ENCODE data around the gene C2orf72. TPM values are rescaled to one million over a fixed set of nuclear protein-coding genes. Genes with fewer than 3 reads are reported as not detected.
"Not testable (repeated sequence)": the region's sequence is repeated elsewhere in the genome, so short reads cannot be mapped to it uniquely, and the experiment has no call there.

C2orf72 gene
- total and polyA plus RNA-seq, 2 experiments from 2014 or later = 86.9 to 112 TPM

DNA sequence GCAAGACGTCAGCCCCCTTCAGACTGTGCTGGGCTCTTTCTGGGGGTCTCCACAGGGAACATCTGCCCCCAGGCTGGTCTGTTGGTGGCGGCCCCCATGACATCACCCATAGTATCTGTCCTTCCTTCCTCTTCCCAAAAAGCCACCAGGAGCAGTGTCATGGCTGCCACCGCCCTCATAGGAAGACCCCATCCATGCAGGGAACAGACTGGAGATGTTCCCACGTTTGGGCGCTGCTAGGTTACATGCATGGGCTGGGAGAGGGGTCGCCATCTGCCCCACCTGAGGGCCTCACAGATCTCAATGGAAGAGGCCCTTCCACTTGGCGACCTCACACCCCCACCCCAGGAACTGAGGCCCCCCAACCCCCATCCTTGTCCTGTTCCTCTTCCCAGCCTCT, 36.3 kb upstream of the C2orf72 start:
- no peaks in the 10 kb centered on the region for H3K79me2 ChIP-seq
- H2AFZ ChIP-seq = no peak overlapping the region
- no peak overlapping the region for H3K4me2 ChIP-seq
- H3K27me3 ChIP-seq = no peaks in the 10 kb centered on the region
- H3K9me2 ChIP-seq (replicated peaks; ENCODE audit: insufficient read depth) = no peaks in the 10 kb centered on the region
- DNase-seq (ENCODE audit: low spot score) = no peak
- H3K4me1 ChIP-seq (ENCODE audit: insufficient read depth) = no peaks in the 10 kb centered on the region
- no peaks in the 10 kb centered on the region for H4K20me1 ChIP-seq (ENCODE audit: insufficient read depth, poor library complexity, severe bottlenecking)
- TF ChIP-seq, protein P1, sequence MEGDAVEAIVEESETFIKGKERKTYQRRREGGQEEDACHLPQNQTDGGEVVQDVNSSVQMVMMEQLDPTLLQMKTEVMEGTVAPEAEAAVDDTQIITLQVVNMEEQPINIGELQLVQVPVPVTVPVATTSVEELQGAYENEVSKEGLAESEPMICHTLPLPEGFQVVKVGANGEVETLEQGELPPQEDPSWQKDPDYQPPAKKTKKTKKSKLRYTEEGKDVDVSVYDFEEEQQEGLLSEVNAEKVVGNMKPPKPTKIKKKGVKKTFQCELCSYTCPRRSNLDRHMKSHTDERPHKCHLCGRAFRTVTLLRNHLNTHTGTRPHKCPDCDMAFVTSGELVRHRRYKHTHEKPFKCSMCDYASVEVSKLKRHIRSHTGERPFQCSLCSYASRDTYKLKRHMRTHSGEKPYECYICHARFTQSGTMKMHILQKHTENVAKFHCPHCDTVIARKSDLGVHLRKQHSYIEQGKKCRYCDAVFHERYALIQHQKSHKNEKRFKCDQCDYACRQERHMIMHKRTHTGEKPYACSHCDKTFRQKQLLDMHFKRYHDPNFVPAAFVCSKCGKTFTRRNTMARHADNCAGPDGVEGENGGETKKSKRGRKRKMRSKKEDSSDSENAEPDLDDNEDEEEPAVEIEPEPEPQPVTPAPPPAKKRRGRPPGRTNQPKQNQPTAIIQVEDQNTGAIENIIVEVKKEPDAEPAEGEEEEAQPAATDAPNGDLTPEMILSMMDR (IDR thresholded peaks at IDR 0.05; ENCODE audit: poor library complexity) = no peak
- TF ChIP-seq EZH2phosphoT487 (IDR thresholded peaks at IDR 0.05; ENCODE audit: low read depth, severe bottlenecking, unreplicated experiment) (no peak), EZH2 (IDR thresholded peaks at IDR 0.05; ENCODE audit: borderline replicate concordance) (no peak)
- no peak overlapping the region for H3K4me3 ChIP-seq
- H3K36me3 ChIP-seq (replicated peaks; ENCODE audit: insufficient read depth, low read depth) = no peaks in the 10 kb centered on the region
- H3K9me3 ChIP-seq (ENCODE audit: low read depth) = no peaks in the 10 kb centered on the region
- WGBS (ENCODE audit: low lambda C conversion rate, missing lambda C conversion rate) = 77% methylated on average over 5 of the region's 7 CpGs
- H3K27ac ChIP-seq = no peak overlapping the region

DNA sequence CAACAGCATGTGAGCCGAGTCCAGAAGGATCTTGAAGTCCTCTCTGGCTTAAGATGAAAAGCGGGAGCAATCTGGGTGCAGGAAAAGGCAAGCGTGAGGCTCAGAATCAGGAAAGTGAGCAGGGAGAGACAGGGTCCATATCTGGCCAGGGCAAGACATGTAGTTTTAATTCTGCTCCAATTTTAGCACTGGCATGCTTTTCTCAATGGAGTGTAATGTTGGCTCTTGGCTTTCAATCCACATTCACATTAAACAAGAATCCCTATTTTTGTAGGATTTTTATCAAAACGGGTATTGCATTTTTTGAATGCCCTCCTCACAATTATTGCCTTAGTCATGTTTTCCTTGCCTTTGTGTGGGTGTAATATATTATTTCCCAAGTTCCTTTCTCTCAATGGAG, 35.4 kb upstream of the C2orf72 start:
- TF ChIP-seq EZH2 (IDR thresholded peaks at IDR 0.05; ENCODE audit: borderline replicate concordance) (no peak), EZH2phosphoT487 (IDR thresholded peaks at IDR 0.05; ENCODE audit: low read depth, severe bottlenecking, unreplicated experiment) (no peak)
- TF ChIP-seq, protein P1 (IDR thresholded peaks at IDR 0.05; ENCODE audit: poor library complexity) = no peak
- Histone ChIP-seq H3K79me2 (no peaks in the 10 kb centered on the region), H2AFZ (no peak overlapping the region), H3K36me3 (replicated peaks; ENCODE audit: insufficient read depth, low read depth) (no peaks in the 10 kb centered on the region), H4K20me1 (ENCODE audit: insufficient read depth, poor library complexity, severe bottlenecking) (no peaks in the 10 kb centered on the region), H3K4me1 (ENCODE audit: insufficient read depth) (no peaks in the 10 kb centered on the region), H3K9me3 (ENCODE audit: low read depth) (no peaks in the 10 kb centered on the region), H3K9me2 (replicated peaks; ENCODE audit: insufficient read depth) (no peaks in the 10 kb centered on the region), H3K27ac (no peak overlapping the region), H3K4me2 (no peak overlapping the region), H3K27me3 (no peaks in the 10 kb centered on the region), H3K4me3 (no peak overlapping the region)
- DNase-seq (ENCODE audit: low spot score) = no peak
- WGBS (ENCODE audit: low lambda C conversion rate, missing lambda C conversion rate) = 60% methylated on average over 4 of the region's 4 CpGs

DNA sequence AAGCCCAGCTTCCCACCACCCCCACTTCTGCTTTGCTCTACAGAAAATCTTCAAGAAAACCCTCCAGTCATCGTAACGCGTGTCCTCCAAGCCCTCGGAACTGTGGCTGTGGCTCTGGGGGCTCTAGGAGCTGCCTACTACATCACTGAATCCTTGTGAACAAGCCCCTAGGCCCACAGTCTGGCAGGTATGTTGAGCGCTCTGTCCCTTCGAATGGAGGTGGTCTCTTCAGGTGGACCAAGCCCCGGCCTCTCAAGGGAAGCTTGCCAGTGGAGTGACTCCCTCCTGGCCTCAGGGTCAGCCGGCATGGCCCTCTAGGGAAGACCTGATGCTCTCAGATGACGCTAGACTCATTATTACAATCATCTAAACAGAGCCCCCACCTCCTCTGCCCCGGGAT, 34.7 kb upstream of the C2orf72 start:
- H3K27me3 ChIP-seq = no peaks in the 10 kb centered on the region
- H3K9me3 ChIP-seq (ENCODE audit: low read depth) = no peaks in the 10 kb centered on the region
- WGBS (ENCODE audit: low lambda C conversion rate, missing lambda C conversion rate) = 90% methylated on average over 10 of the region's 10 CpGs
- H2AFZ ChIP-seq = no peak overlapping the region
- no peaks in the 10 kb centered on the region for H4K20me1 ChIP-seq (ENCODE audit: insufficient read depth, poor library complexity, severe bottlenecking)
- no peaks in the 10 kb centered on the region for H3K79me2 ChIP-seq
- H3K4me1 ChIP-seq (ENCODE audit: insufficient read depth) = no peaks in the 10 kb centered on the region
- H3K9me2 ChIP-seq (replicated peaks; ENCODE audit: insufficient read depth) = no peaks in the 10 kb centered on the region
- TF ChIP-seq EZH2phosphoT487 (IDR thresholded peaks at IDR 0.05; ENCODE audit: low read depth, severe bottlenecking, unreplicated experiment) (no peak), EZH2 (IDR thresholded peaks at IDR 0.05; ENCODE audit: borderline replicate concordance) (no peak)
- TF ChIP-seq, protein P1 (IDR thresholded peaks at IDR 0.05; ENCODE audit: poor library complexity) = no peak
- DNase-seq (ENCODE audit: low spot score) = no peak
- no peak overlapping the region for H3K27ac ChIP-seq
- H3K4me3 ChIP-seq = no peak overlapping the region
- no peak overlapping the region for H3K4me2 ChIP-seq
- no peaks in the 10 kb centered on the region for H3K36me3 ChIP-seq (replicated peaks; ENCODE audit: insufficient read depth, low read depth)

DNA sequence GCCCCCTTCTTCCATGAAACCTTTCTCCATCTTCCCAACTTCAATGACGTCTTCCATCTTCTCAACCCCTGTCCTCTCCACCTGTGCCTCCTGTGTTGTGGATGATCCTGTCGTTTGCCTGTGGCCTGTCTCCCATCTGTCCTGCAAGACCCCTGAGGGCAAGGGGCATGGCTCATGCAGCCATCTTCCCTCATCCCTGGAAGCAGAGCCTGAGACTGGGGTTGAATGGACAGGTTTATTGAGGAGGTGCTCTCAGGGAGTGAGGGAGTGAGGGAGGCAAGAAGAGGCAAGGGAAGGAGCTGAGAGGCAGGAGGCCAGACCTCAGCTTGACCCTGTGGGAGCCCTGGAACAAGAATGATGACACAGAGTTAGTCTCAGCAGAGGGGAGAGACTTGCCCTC, 34.1 kb upstream of the C2orf72 start:
- H3K4me2 ChIP-seq = no peak overlapping the region
- no peaks in the 10 kb centered on the region for H3K4me1 ChIP-seq (ENCODE audit: insufficient read depth)
- no peaks in the 10 kb centered on the region for H3K36me3 ChIP-seq (replicated peaks; ENCODE audit: insufficient read depth, low read depth)
- no peaks in the 10 kb centered on the region for H3K9me3 ChIP-seq (ENCODE audit: low read depth)
- H2AFZ ChIP-seq = no peak overlapping the region
- no peaks in the 10 kb centered on the region for H4K20me1 ChIP-seq (ENCODE audit: insufficient read depth, poor library complexity, severe bottlenecking)
- no peaks in the 10 kb centered on the region for H3K9me2 ChIP-seq (replicated peaks; ENCODE audit: insufficient read depth)
- no peak for DNase-seq (ENCODE audit: low spot score)
- WGBS (ENCODE audit: low lambda C conversion rate, missing lambda C conversion rate) = 79% methylated on average over 2 of the region's 2 CpGs
- H3K27me3 ChIP-seq = no peaks in the 10 kb centered on the region
- TF ChIP-seq EZH2phosphoT487 (IDR thresholded peaks at IDR 0.05; ENCODE audit: low read depth, severe bottlenecking, unreplicated experiment) = no peak
- no peak for TF ChIP-seq EZH2 (IDR thresholded peaks at IDR 0.05; ENCODE audit: borderline replicate concordance)
- TF ChIP-seq, protein P1 (IDR thresholded peaks at IDR 0.05; ENCODE audit: poor library complexity) = no peak
- H3K4me3 ChIP-seq = no peak overlapping the region
- H3K79me2 ChIP-seq = no peaks in the 10 kb centered on the region
- H3K27ac ChIP-seq = no peak overlapping the region

DNA sequence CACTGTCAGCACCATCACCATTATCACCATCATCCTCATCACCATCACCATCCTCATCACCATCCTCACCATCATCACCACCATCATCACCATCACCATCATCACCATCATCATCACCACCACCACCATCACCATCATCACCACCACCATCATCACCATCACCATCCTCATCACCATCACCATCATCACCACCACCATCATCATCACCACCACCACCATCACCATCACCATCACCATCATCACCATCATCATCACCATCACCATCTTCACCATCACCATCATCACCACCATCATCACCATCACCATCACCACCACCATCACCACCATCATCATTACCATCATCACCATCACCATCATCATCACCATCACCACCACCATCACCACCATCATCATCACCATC, 32.4 kb upstream of the C2orf72 start:
- H3K4me3 ChIP-seq; H3K36me3 ChIP-seq (replicated peaks; ENCODE audit: insufficient read depth, low read depth): not testable (repeated sequence)

More for the DNA sequence above, 32.4 kb upstream of the C2orf72 start:
- not testable (repeated sequence) for H3K4me2 ChIP-seq; H3K9me2 ChIP-seq (replicated peaks; ENCODE audit: insufficient read depth); H3K4me1 ChIP-seq (ENCODE audit: insufficient read depth); H3K27me3 ChIP-seq; H3K9me3 ChIP-seq (ENCODE audit: low read depth); H2AFZ ChIP-seq; DNase-seq (ENCODE audit: low spot score); H3K27ac ChIP-seq; H4K20me1 ChIP-seq (ENCODE audit: insufficient read depth, poor library complexity, severe bottlenecking); H3K79me2 ChIP-seq
